ENCODE results near the gene ZNF438. TPM values are rescaled to one million over a fixed set of nuclear protein-coding genes. Genes with fewer than 3 reads are reported as not detected.

The ZNF438 gene
- total RNA-seq, 3 donors from 2014 or later, result 4.7 to 12.3 (median 5.0) TPM

GRCh38 chr10:30928742-30929141, 102.9 kb downstream of the ZNF438 start:
- Histone ChIP-seq H3K36me3 (ENCODE audit: low read depth) (no peaks in the 10 kb centered on the region), H3K9me3 (peaks cover 13% of the 10 kb centered on the region), H3K4me1 (ENCODE audit: low read depth) (no peaks in the 10 kb centered on the region), H3K4me3 (no peak overlapping the region)
- DNase-seq (no peak), ATAC-seq (no peak)
- intact Hi-C loops (cut with DNase I, micrococcal nuclease), result no loop called here
- TF ChIP-seq, protein P1, sequence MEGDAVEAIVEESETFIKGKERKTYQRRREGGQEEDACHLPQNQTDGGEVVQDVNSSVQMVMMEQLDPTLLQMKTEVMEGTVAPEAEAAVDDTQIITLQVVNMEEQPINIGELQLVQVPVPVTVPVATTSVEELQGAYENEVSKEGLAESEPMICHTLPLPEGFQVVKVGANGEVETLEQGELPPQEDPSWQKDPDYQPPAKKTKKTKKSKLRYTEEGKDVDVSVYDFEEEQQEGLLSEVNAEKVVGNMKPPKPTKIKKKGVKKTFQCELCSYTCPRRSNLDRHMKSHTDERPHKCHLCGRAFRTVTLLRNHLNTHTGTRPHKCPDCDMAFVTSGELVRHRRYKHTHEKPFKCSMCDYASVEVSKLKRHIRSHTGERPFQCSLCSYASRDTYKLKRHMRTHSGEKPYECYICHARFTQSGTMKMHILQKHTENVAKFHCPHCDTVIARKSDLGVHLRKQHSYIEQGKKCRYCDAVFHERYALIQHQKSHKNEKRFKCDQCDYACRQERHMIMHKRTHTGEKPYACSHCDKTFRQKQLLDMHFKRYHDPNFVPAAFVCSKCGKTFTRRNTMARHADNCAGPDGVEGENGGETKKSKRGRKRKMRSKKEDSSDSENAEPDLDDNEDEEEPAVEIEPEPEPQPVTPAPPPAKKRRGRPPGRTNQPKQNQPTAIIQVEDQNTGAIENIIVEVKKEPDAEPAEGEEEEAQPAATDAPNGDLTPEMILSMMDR (IDR thresholded peaks at IDR 0.05), result no peak

GRCh38 chr10:30918651-30919050, 113.0 kb downstream of the ZNF438 start:
- H3K4me1 ChIP-seq (ENCODE audit: low read depth), result no peaks in the 10 kb centered on the region
- no peak overlapping the region for H3K4me3 ChIP-seq
- H3K9me3 ChIP-seq, result no peaks in the 10 kb centered on the region
- TF ChIP-seq, protein P1 (IDR thresholded peaks at IDR 0.05), result no peak
- ATAC-seq (no peak), DNase-seq (no peak)
- H3K36me3 ChIP-seq (ENCODE audit: low read depth), result no peaks in the 10 kb centered on the region
- intact Hi-C loops (cut with DNase I, micrococcal nuclease), result no loop called here

GRCh38 chr10:30917789-30918188, 113.9 kb downstream of the ZNF438 start:
- Histone ChIP-seq H3K9me3 (no peaks in the 10 kb centered on the region), H3K36me3 (ENCODE audit: low read depth) (no peaks in the 10 kb centered on the region), H3K4me1 (ENCODE audit: low read depth) (no peaks in the 10 kb centered on the region), H3K4me3 (no peak overlapping the region)
- no peak for DNase-seq
- intact Hi-C loops (cut with DNase I, micrococcal nuclease), result no loop called here
- no peak for ATAC-seq
- TF ChIP-seq, protein P1 (IDR thresholded peaks at IDR 0.05), result no peak

GRCh38 chr10:30917067-30917466, 114.6 kb downstream of the ZNF438 start:
- Histone ChIP-seq H3K4me3 (no peak overlapping the region), H3K9me3 (no peaks in the 10 kb centered on the region), H3K36me3 (ENCODE audit: low read depth) (no peaks in the 10 kb centered on the region), H3K4me1 (ENCODE audit: low read depth) (no peaks in the 10 kb centered on the region)
- ATAC-seq (no peak), DNase-seq (no peak)
- intact Hi-C loops (cut with DNase I, micrococcal nuclease), result no loop called here
- TF ChIP-seq, protein P1 (IDR thresholded peaks at IDR 0.05), result no peak

- Histone ChIP-seq H3K4me3 (no peak overlapping the region), H3K9me3 (no peaks in the 10 kb centered on the region), H3K4me1 (ENCODE audit: low read depth) (no peaks in the 10 kb centered on the region), H3K36me3 (ENCODE audit: low read depth) (no peaks in the 10 kb centered on the region)
- DNase-seq, result no peak
- TF ChIP-seq, protein P1 (IDR thresholded peaks at IDR 0.05), result no peak
- intact Hi-C loops (cut with DNase I, micrococcal nuclease), result no loop called here
- no peak for ATAC-seq
These were observed 116.5 kb downstream of the ZNF438 start for GRCh38 chr10:30915146-30915545.

DNA sequence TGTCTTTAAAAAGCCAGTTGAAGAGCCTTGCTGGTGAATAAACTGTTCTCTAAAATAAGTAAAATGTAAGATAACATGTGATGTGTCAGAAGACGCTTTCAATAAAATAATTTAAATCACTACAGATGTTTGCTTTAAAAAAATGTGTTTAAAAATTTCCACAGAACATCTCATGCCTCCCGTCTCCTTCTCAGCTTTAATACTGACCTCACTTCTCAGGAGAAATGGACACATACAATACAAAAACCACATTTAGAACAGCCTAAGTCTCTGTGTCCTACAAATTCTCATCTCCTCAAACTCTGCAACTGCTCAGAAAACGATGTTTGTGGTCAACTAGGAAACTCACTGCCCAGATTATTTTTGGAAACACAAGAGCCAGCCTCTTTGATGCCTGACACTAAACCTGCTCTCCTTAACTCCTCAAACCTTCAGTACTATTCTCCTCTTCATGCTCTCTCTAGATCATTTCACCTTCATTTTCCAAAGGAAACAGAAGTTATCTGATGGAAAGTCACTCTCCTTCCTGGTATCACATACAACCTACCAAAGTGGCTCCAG, 120.3 kb downstream of the ZNF438 start:
- no peaks in the 10 kb centered on the region for H3K4me1 ChIP-seq (ENCODE audit: low read depth)
- no peak for DNase-seq
- H3K9me3 ChIP-seq, result no peaks in the 10 kb centered on the region
- intact Hi-C loops (cut with DNase I, micrococcal nuclease), result no loop called here
- TF ChIP-seq, protein P1 (IDR thresholded peaks at IDR 0.05), result no peak
- ATAC-seq, result no peak
- H3K36me3 ChIP-seq (ENCODE audit: low read depth), result no peaks in the 10 kb centered on the region
- H3K4me3 ChIP-seq, result no peak overlapping the region
